Esophagus mucosa (tissue), 1 donor: Measurements from ENCODE around the gene SNX8. TPM values are rescaled to one million over a fixed set of nuclear protein-coding genes. Genes with fewer than 3 reads are reported as not detected.
A peak's percentile ranks its signal among the peaks of the same experiment; 100 is the strongest.

ENCODE experiments used
- ATAC-seq: fragments of 200-7000 bp; cut with Tn5 transposase; one replicate; pipeline ENCODE4 v1.9.1; 2020
- total RNA-seq: library from RNA; stranded (reverse); gene quantifications from one replicate; pipeline ENCODE4 v1.2.4, GENCODE V29; 2023
- donor health status: DM: yes; HTN: yes; CAD: no.

The SNX8 gene
- total RNA-seq, 1 donor from 2014 or later, result 21.7 TPM

DNA sequence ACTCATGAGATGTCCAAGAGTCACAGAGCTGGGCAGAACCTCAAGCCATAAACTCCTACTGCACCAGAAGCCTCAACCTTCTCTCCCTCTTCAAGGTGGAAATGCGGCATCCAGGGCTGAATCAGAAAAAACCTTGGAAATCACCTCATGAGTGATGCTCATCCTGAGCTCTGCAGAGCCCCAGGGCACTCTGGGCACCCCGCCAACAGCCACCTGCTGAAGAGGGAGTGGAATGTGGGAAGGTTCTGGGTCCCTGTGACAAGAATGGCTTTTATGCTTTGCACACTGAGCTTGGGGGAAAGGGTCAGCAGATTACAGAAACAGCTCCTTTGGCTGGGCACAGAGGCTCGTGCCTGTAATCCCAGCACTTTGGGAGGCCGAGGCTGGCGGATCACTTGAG is 53.4 kb downstream of the SNX8 start:
- no peak for ATAC-seq

DNA sequence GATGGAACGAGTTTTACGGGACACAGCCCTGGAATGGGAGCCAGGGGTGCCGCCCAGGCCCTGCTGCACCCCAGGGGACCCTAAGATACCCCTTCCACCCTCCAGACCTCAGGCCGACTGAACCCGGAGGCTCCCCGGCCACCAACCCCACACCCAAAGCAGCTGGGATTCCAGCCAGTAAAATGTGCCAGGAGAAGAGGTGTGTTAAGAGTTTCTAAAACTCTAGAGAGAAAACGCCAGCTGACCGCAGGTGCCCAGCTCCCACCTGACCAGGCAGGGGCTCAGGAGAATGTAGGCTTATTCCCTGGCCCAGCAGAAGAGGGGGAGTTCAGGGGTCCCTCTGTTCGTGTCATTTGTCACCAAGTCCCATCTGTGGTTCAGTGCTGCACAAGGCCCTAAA is 54.8 kb downstream of the SNX8 start:
- no peak for ATAC-seq

GRCh38 chr7:2258661-2259365 is 55.4 kb downstream of the SNX8 start:
- ATAC-seq, result peak; percentile 27

GRCh38 chr7:2257651-2258050 is 56.6 kb downstream of the SNX8 start:
- no peak for ATAC-seq

DNA sequence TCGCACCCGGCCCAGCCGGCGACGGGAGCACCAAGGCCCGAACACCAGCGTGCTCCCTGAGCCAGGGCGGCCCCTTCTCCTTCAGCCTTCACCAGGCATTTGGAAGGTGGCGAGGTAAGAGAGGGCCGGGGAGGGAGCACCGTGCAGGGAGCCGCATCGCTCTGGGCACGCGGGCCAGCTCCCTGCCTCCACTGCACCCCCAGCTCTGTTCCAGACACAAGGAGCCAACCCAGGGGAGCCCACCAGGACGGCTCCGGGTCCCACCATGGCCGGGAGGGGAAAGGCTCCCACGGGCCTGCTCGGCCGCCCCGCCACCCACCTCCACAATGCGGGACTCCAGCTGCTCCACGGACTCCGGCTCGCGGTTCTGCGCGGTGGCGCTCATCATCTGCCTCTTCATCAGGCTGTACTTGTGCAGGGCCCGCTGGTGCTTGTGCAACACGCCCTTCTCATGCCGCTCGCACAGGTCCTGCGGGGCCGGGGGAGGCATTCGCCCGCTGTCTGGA is 57.1 kb downstream of the SNX8 start:
- no peak for ATAC-seq

DNA sequence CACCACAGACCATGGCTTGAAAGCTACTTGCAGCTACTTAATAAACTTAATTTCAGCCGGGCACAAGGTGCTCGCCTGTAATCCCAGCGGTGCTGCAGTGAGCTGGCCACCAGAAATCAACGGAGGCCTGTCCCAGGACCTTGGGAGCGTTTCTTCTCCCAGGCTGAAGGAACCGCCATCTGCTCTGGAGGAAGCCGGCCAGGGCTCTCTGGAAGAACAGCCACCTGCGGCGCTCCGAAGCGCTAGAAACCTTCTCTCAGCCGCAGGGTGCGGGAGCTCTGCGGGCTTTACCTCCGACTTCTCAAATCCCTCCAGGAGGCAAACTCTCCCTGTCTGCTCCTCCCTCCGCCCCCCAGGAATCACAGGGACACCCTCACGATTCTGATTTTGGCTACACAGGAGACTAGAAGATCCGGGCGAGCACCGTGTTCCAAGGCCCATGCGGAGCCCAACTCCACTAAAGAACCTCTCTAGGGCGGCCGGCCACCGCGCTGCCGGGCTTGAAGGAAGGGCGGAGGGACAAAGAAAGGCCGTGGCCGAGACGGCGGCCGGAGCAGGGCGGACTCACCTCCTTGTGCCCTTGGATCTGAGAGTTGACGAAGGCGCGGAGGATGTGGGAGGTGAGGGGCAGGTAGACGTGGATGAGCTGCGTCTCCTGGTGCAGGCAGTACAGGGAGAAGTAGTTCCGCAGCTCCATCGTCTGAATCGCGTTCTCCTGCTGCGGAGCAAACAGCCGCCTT is 57.8 kb downstream of the SNX8 start:
- ATAC-seq, result no peak

- ATAC-seq, result no peak
Measured at GRCh38 chr7:2255145-2256139, 58.8 kb downstream of the SNX8 start.

- no peak for ATAC-seq
Measured at GRCh38 chr7:2254429-2255144, 59.7 kb downstream of the SNX8 start.

GRCh38 chr7:2253525-2254244 is 60.6 kb downstream of the SNX8 start:
- no peak for ATAC-seq

DNA sequence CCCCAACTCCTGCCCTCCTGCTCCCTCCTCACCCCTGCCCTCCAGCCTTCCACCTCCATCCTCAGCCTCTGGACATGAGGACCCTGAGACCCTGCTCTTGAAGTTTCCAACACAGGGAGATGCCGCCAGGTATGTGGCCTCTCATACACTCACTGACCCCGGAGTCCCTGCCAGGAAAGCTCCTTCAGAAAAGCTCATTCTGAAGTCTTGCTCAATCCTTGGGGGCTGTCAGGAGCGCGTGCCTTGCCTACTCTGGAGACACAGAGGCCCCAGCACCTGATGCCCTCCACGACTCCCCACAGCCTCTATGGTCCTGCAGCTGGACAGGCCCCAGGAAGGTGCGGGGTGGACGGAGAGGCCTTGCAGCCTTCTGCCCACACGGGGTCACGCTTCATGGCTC is 61.2 kb downstream of the SNX8 start:
- no peak for ATAC-seq

DNA sequence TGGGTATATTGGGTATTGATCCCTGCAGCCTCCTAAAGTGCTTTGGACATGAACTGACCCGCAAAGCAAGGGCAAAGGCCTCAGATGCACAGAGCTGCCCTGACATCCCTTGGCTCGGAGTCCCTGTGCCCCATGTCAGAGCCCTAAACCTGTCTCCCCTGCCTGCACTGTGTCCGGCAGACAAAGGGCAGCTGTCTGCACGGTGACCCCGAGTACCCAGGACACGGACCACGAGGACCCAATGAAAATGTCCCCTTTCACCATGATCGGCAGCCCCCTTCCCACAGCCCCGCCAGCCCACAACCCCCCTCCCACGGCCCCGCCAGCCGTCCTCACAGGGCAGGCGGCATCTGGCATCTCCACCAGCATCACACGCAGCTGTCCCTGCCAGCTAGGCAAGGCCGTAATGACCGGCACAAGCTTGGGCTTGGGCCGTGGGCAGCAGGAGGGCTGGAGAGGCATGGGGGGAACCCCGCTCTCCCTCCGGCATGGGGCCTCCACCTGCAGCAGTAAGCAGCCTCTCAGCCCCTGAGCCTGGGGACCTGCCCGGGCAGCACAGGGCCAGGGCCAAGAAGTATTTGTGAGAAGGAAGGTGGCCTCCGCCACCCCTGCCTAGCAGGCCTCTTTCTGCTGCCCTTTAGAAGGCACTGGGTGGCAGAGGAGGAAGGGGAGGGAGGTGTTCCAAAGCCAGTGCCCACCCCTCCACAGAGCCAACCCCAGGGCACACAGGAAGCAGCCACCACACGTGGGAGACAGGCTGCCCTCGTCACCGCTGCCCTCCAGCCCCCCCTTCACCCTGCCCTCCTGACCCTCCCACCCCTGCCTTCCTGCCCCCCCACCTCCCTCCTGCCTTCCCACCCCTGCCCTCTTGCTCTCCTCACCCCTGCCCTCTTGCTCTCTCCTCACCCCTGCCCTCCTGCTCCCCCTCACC is 62.1 kb downstream of the SNX8 start:
- no peak for ATAC-seq

DNA sequence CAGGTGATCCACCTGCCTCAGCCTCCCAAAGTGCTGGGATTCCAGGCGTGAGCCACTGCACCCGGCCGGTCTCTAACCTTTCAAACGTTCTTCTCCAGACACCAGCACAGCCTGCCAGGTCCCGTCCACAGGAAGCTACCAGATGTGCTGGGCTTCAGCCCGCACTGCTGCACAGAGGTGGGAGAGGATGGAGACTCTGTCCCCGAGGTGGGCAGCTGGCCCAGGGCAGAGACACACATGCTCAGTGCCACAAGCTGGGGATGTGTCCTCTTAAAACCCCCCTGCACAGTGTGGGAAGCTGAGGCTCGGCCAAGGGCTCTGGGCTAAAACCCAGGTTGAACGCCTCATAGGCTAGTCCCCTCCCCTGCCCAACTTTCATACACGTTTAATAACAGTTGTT is 62.9 kb downstream of the SNX8 start:
- no peak for ATAC-seq

DNA sequence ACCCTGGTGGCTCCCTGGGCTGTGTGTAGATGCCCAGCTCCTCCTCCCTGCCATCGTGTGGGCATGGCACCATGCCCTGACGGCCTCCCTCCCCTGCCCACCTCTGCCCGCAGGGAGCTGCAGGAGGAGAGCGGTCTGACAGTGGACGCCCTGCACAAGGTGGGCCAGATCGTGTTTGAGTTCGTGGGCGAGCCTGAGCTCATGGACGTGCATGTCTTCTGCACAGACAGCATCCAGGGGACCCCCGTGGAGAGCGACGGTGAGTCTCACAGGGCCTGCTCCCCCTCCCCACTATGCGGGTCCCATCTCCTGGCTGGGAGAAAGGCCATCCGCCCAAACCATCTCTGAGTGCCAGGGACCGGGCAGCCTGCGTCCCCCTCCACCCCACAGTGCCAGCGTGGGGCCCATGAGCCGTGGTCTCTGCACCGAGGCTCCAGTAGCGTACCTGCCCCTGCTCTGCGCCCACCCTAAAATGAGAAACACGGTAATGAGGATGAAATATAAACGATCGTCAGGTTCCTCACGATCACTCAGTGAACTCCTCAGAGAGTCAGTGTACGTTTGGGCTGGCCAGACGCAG is 64.4 kb downstream of the SNX8 start:
- no peak for ATAC-seq

GRCh38 chr7:2248984-2249694 is 65.1 kb downstream of the SNX8 start:
- peak; percentile 14 for ATAC-seq

DNA sequence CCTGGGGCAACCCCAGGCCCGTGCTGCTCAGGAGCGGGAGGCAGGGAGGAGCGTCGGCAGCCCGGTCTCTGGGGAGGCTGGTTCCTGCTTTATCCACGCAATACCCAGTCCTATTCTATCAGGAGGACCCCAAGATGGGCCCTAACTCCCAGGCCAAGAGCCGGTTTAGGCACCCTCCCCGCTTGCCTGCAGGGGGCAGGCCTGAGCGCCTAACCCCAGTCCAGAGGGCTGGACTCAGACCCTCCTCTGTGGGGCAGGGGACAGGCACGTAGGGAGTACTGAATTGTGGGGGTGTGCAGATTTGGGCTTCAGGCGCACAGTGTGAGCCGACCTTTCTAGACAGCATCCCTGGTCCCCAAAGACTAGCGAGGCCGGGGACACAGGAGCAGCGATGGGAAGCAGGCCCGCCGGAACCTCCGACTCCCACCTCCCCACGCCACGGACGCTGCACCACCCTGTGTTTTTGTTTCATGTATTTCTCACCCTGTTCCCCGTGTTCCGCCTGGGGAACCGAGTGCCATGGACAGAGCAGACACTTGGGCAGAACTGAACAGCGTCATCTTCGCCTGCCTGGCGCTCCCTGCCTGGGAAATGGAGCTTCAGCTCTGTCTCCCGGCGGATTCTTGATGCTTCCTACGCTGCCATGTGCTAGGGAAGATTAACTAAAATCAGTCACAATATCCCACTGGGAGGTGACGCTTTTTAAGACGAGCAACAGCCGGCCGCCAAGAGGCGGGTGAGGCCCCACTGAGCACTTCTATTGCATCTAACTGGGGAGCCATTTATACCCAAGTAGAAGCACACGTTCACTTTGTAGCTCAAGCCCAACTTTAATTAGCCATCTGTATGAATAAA is 66.9 kb downstream of the SNX8 start:
- peak; percentile 19 for ATAC-seq

DNA sequence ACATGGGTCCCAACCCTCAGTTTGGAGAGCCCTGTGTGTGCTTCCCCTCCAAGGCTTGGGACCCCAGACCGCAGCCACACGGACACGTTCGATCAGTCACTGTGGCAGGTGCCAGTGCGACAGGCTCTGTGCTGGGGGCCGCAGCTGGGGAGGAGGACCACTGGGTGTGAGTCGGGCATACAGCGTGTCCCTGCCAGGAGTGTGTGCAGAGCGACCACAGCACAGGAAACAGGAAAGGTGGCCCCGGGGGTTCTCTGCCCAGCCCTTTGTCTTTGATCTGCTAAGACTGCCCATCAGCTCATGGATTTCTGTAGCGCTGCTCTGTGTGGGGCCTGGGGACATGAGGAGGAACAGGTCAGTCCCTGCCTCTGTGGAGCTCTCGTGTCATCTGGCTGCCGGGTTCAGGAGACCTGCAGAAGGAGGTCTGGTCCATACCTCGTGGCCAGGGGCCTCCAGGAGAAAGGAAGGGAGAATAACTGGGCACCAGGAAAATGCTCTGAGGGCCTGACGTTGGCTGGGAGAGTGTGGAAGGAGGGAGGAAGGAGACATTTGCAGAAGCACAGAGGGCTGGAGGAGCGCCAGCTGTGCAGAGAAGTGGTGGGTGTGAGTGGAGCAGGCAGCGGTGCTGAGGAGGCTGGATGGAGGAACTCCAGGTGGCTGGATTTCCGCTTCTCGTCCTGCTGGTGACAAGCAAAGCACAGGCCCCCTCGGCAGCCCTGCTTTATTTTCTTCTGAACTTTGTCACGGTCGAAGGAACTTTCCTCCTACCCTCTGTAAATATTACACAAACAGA is 68.2 kb downstream of the SNX8 start:
- no peak for ATAC-seq

- ATAC-seq, result no peak
Measured at GRCh38 chr7:2244404-2244995, 69.7 kb downstream of the SNX8 start.
